ENCODE results near the gene ANKHD1.

- TF ChIP-seq CTCF (IDR thresholded peaks at IDR 0.05; ENCODE audit: low read depth, low read length) = no peak
- no peak for TF ChIP-seq EZH2phosphoT487 (IDR thresholded peaks at IDR 0.05; ENCODE audit: low read depth)
Measured at GRCh38 chr5:140365941-140366340, 35.7 kb upstream of the ANKHD1 start.
